GM19240 (cell line): Measurements from ENCODE around the gene CCDC40.
"Not testable (repeated sequence)": the region's sequence is repeated elsewhere in the genome, so short reads cannot be mapped to it uniquely, and the experiment has no call there.

Experiments
- DNase-seq: peaks from one replicate; pipeline ENCODE4 v3.0.0; 2011; ENCODE audit warnings: low spot score; ENCODE audit not compliant: insufficient read length

CCDC40 gene

GRCh38 chr17:80045703-80046102 lies 9.3 kb downstream of the CCDC40 start:
- DNase-seq, result no peak

- DNase-seq, result not testable (repeated sequence)
Observed at GRCh38 chr17:80046709-80047108, 10.3 kb downstream of the CCDC40 start.

DNA sequence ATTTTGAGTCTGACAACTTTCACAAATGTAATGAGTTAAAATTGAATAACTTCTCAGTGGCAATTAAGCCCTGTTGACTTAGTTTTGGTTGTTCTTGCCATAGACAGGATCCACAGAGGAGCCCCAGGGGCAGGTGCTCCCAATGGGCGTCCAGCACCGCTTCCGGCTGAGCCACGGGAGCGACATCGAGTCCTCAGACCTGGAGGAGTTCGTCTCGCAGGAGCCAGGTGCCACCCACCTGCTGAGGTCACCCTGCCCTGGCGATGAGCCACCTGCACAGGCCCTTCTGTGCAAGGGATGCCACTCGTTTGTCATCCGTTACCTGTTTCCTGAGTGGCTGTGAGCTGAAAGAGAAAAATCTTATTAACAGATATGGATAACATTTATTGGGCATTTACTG lies 10.7 kb downstream of the CCDC40 start:
- no peak for DNase-seq

GRCh38 chr17:80049986-80050385 lies 13.5 kb downstream of the CCDC40 start:
- DNase-seq, result no peak

- DNase-seq, result no peak
Observed at GRCh38 chr17:80050706-80051105, 14.3 kb downstream of the CCDC40 start.

DNA sequence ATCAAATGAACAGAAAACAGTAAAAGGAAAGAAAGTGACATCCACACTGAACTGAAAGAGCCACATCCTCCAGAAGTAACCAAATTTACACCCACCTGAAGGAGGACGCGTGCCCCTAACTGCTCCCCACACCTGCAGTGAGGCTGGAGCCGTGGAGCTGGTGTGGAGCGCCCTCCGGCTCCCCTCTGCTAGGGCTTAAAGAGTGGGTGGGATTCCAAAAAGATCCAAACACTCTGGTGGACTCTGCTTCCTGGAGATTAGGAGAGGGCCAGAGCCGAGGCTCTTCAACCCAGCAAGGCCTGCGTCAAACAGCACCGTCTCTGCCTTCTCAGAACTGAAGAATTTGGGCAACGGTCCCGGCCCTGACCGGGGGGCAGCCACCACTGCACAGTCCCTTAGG lies 15.2 kb downstream of the CCDC40 start:
- no peak for DNase-seq

- DNase-seq, result no peak
Observed at GRCh38 chr17:80053102-80053501, 16.7 kb downstream of the CCDC40 start.

GRCh38 chr17:80055597-80055996 lies 19.2 kb downstream of the CCDC40 start:
- DNase-seq, result no peak

- DNase-seq, result no peak
Observed at GRCh38 chr17:80058311-80058955, 22.0 kb downstream of the CCDC40 start.

DNA sequence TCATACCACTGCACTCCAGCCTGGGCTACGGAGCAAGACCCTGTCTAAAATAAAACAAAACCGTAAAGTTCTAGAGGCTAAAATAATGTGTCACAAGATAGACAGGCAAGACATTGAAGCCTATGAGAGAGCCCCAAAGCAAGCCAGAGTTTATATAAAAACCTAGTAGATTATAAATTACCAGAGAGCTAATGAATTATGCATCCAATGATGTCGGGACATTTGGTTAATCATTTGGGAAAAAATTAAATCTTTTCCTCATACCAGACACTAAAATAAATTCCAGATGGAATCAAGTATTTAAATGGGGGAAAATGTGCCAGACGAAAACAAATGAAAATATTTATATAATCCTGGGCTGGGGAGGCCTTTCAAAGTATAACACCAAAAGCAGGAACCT lies 24.2 kb downstream of the CCDC40 start:
- DNase-seq, result no peak

DNA sequence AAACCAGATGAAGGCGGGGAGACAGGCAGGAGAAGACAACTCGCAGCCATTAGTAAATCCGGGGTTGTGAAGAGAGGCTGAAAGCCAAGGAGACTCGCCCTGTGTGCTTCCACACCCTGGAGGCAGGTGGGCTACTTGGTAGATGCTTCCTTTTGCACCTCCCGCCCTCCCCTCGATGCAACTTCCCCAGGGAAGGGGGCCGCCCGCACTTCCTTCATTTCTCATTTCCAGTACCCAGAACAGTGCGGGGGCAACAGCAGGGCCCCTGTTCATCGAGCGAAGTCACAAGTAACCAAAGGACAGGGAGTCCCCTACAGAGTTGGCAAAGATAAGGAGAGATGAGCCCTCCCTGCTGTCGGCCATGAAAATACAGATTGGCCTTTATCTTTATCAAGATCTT lies 25.0 kb downstream of the CCDC40 start:
- no peak for DNase-seq

DNA sequence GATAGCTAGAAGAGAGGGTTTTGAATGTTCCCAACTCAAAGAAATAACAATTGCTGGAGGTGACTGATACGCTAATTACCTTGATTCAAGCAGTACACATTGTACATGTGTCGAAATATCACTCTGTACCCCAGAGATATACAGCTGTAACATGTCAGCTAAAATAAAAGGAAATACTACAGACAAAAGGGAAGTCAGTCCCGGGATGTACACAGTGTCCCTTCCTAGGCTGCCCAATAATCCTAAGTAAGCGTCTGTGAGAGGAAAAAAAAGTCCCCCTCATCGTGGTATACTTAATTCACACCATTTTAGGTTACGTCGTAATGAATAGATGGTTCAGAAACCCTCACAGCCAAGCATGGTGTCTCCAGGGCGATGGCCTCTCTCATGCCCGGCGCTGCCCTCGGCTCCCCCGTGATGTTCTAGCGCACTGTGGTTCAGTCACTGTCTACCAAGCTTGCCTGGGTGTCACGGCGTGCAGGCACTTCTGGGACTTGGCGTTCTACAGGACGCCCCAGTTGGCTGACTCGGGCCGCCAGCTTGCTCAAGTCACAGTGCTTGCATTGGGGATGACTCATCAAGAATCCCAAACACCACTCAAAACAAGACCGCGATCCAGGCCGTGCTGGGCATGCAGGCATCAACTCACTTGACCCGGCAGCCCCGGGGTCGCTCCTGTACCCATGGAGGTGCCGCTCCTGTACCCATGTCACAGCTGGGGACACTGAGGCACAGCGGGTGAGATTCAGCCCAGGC lies 27.6 kb downstream of the CCDC40 start:
- DNase-seq, result no peak

- no peak for DNase-seq
Observed at GRCh38 chr17:80064696-80065095, 28.3 kb downstream of the CCDC40 start.

- DNase-seq, result no peak
Observed at GRCh38 chr17:80065478-80066170, 29.2 kb downstream of the CCDC40 start.

GRCh38 chr17:80067393-80067986 lies 31.0 kb downstream of the CCDC40 start:
- DNase-seq, result no peak

DNA sequence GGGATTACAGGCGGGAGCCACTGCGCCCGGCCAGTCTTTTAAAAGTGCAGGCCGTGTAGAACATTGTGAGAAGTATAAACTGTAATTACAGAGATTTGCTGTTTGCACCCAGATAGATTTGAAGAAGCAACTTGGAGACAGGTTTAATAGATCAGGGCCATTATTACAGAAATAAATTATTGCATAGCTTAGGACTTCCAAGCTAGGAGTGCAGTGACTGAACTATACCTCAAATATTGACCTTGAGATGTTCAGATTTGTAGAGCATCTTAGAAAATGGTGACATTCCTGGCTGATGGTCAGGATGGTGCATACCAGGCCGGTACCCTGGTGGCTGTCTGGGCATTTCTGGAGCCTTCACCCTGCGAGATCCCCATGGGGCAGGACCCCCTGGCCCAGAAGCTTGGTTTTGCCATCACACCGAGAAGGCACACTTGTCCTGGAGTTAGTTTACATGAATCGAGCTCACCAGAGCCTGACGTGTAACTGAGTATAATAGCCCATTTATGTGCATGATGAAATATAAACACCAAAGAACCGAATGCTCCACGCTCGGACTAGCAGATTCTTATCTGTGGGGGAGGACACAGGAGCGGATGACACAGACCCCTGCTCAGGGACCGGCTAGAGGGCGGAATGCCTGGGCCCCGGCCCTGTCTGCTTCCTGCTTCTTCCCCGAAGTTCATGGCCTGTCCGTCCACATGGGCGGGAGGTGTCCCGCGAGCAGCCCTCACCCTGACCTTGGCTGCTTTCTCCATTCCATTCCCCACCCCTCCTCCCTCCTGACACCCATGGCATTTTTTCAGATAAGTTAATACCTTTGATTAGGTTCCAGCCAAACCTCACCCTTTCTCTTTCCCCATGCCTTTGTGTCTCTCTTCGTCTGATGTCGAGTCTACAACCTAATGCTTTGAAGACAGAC lies 32.1 kb downstream of the CCDC40 start:
- DNase-seq, result no peak

DNA sequence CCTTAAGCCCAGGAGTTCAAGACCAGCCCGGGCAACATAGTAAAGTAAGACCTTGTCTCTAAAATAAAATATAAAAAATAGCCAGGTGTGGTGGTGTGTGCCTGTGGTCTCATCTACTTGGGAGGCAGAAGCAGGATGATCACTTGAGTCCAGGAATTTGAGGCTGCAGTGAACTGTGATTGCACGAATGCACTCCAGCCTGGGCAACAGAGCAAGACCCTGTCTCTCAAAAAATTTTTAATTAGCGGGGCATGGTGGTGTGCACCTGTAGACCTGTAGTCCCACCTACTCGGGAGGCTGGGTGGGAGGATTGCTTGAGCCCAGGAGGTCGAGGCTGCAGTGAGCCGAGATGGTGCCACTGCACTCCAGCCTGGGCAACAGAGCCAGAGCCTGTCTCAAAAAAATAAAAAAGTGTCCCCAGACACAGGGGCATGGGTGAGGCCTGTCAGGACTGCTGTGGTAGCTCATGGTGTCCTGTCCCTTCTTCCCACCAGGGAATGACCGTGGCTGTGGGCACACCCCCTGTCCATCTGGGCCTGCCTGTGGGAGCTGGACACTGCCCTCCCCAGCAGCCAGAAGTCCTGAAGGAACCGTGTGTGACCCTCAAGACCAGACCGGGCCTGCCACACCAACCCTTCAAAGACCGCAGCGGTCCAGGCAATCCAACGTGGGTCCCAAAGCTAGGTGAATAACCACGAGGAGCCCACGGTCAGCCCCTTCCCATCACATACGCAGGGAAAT lies 34.1 kb downstream of the CCDC40 start:
- DNase-seq, result no peak

DNA sequence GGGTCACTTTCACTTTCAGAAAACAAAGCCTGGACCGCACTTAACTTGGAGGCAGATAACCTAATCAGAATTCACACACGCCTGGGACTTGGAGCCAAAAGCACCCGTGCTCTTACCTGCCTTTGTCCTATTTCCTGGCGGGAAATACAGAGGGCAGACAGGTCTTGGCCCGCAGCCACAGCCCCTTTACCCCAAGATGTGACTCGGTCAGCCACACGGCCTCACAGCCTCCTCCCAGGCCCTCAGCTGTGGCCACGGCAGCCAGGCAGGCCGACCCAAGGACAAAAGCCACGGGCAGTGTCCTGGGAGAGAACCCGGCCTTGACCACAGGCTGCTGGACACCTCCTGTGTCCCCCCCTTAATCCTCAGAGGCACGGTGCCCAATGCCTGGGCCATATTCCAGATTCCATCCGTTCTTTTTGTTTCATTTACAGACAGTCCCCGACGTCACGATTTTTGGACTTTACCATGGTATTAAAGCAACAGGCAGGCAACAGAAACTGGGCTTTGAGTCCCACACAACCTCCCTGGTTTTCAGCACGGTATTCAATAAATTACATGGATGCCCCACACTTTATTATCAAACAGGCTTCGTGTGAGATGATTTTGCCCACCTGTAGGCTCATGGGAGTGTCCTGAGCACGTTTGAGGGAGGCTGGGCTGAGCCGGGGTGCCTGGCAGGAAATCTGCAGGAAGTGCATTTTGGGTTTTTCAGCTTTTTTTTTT lies 34.8 kb downstream of the CCDC40 start:
- no peak for DNase-seq

DNA sequence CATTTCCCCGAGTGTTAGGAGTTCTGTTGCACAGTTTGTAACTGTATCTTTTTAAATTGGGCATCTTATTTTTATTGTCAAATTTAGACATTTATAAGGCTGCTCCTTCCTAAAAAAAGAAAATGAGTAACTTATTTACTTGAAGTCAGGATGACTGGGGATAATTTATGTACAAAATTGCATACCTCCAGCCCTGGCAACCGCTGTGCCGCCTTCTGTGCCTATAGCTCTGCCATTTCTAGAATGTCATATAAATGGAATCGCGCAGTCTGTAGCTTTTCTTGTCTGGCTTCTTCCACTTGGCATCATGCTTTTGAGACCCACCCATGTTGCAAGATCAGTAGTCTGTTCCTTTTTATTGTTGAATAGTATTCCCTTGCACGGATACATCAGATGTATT lies 36.0 kb downstream of the CCDC40 start:
- DNase-seq, result no peak

DNA sequence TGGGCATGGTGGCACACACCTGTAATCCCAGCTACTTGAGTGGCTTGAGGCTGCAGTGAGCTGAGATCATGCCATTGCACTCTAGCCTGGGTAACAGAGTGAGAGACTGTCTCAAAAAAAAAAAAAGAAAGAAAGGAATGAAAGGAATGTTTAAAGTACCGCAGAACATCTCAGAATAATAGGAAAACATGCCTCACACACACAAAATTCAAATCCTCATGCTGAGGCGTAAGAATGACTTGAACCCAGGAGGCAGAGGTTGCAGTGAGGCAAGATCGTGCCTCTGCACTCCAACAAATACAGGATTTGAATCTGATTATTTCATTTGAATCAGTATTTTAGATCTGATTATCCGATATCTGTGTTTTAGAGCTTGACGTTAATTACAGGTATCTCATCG lies 43.6 kb downstream of the CCDC40 start:
- DNase-seq, result no peak
